Esophagus (tissue), 2 donors: ENCODE data around the gene NECTIN1. TPM values are rescaled to one million over a fixed set of nuclear protein-coding genes. Genes with fewer than 3 reads are reported as not detected.
"Not testable (repeated sequence)": the region's sequence is repeated elsewhere in the genome, so short reads cannot be mapped to it uniquely, and the experiment has no call there.

Experiments
- H3K27ac ChIP-seq, 2 donors: one replicate each; pipeline ENCODE4 v1.5.1; 2013; ENCODE audit warnings: low read depth in 2 of 2, mild to moderate bottlenecking in 2 of 2, inconsistent platforms in 1 of 2, low read length in 1 of 2, moderate library complexity in 1 of 2
- H3K27me3 ChIP-seq, 2 donors: one replicate each; pipeline ENCODE4 v1.6.1; 2013; ENCODE audit warnings: low read length in 2 of 2, control low read depth in 1 of 2, mild to moderate bottlenecking in 1 of 2; ENCODE audit not compliant: insufficient read depth in 2 of 2, control insufficient read depth in 1 of 2
- H3K36me3 ChIP-seq, 2 donors: one replicate each; pipeline ENCODE4 v1.6.1; 2013; ENCODE audit warnings: low read length in 1 of 2; ENCODE audit not compliant: control insufficient read depth in 2 of 2, insufficient read depth in 2 of 2
- H3K4me1 ChIP-seq, 2 donors: one replicate each; pipeline ENCODE4 v1.6.1; 2013; ENCODE audit warnings: low read length in 1 of 2; ENCODE audit not compliant: control insufficient read depth in 2 of 2, insufficient read depth in 2 of 2
- H3K4me3 ChIP-seq, 2 donors: one replicate each; pipeline ENCODE4 v1.5.1; 2013; ENCODE audit warnings: low read length in 2 of 2, mild to moderate bottlenecking in 2 of 2, low read depth in 1 of 2, moderate library complexity in 1 of 2
- H3K9me3 ChIP-seq, 2 donors: one replicate each; pipeline ENCODE4 v1.6.1; 2013; ENCODE audit warnings: mild to moderate bottlenecking in 2 of 2, low read depth in 1 of 2, low read length in 1 of 2, moderate library complexity in 1 of 2; ENCODE audit not compliant: control insufficient read depth in 2 of 2, insufficient read depth in 1 of 2
- WGBS, 2 donors: extraction: QIAGEN DNeasy Blood & Tissue Kit; methylation state at CpG; one replicate each; pipeline ENCODE4 v1.1.7; 2013; 5-methylcytosine and 5-hydroxymethylcytosine counted together
- polyA plus RNA-seq, 2 donors: library from polyadenylated mRNA; stranded (reverse); fragments of 200-250 nt; gene quantifications; one replicate each; pipeline ENCODE4 v1.2.3, GENCODE V29; 2013
- donor health status: healthy with polysubstance abuse.
- donor health status: Bipolar disorder and iron deficiency.

Gene NECTIN1
- polyA plus RNA-seq, 2 donors: 79.6 to 89.9 TPM

DNA sequence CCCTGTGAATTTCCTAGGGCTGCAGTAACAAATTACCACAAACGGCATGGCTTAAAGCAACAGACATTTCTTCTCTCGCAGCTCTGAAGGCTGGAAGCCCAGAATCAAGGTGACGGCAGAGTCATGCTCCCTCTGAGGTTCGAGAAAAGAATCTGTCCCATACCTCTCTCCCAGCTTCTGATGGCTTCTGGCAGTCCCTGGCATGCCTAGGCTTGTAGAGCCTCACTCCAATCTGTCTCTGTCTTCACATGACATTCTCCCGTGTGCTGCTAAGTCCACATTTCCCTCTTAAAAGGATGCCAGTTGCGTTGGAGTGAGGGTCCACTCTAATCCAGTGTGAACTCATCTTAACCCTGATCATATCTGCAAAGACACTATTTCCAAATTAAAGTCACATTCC lies 116.2 kb downstream of the NECTIN1 start:
- Histone ChIP-seq H3K36me3 (no peaks in the 10 kb centered on the region), H3K27me3 (no peaks in the 10 kb centered on the region), H3K27ac (no peak overlapping the region), H3K4me1 (peaks cover 0 to 2% of the 10 kb centered on the region in 2 donors), H3K9me3 (no peaks in the 10 kb centered on the region), H3K4me3 (no peak overlapping the region)
- WGBS, 2 donors: 58 to 70% methylated on average over 6 of the region's 6 CpGs

DNA sequence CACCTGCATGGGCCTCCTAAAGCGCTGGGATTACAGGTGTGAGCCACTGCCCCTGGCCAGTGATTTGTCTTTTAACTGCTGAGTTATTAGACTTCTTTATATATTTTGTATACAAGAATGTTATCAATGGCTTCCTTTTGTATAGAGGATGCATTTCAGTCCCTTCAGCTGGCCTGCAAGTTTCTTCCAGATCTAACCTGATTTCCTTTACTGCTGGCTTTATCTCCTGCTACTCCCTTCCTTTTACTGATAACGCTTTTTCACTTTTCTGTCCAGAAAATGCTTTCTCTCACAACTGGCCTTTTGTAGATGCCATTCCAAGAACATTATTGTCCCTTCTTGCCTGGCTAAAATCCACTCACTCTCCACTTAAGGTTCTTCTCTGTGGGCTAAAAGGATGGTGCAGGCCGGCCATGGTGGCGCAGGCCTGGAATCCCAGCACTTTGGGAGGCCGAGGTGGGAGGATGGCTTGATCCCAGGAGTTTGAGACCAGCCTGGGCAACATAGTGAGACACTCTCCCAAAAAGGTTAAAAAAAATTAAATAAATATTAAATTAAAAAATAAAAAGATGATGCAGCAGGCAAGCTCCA lies 118.1 kb downstream of the NECTIN1 start:
- H3K4me3 ChIP-seq: no peak overlapping the region
- H3K9me3 ChIP-seq: no peaks in the 10 kb centered on the region
- no peak overlapping the region for H3K27ac ChIP-seq
- WGBS, 2 donors: 95% methylated on average over 5 of the region's 5 CpGs
- no peaks in the 10 kb centered on the region for H3K36me3 ChIP-seq
- H3K4me1 ChIP-seq: peaks cover 0 to 2% of the 10 kb centered on the region in 2 donors
- no peaks in the 10 kb centered on the region for H3K27me3 ChIP-seq

- Histone ChIP-seq H3K27ac (no peak overlapping the region), H3K36me3 (no peaks in the 10 kb centered on the region), H3K4me3 (no peak overlapping the region), H3K4me1 (no peaks in the 10 kb centered on the region), H3K27me3 (no peaks in the 10 kb centered on the region), H3K9me3 (no peaks in the 10 kb centered on the region)
- WGBS, 2 donors: 59 to 60% methylated on average over 4 of the region's 4 CpGs
These were observed 120.2 kb downstream of the NECTIN1 start for GRCh38 chr11:119608781-119609180.

DNA sequence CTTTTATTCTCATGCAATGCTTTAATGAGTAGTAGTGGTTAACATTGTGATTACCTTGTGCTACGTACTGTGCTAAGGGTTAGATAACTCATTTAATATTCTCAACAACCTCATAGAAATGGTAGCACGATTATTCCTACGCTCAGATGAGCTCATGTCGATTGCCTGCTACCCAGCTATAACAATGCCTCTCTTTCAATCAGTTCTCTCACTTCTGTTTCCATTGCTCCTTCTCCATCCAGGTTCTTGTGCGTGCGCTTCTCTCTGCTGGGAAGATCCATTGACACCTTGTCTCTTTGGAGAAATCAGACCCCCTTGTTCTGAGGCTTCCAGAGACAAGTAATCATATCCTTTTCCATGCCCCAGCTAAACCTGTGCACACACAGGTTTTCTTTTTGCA lies 120.8 kb downstream of the NECTIN1 start:
- WGBS, 2 donors: 74 to 81% methylated on average over 6 of the region's 6 CpGs
- H3K27me3 ChIP-seq: no peaks in the 10 kb centered on the region

DNA sequence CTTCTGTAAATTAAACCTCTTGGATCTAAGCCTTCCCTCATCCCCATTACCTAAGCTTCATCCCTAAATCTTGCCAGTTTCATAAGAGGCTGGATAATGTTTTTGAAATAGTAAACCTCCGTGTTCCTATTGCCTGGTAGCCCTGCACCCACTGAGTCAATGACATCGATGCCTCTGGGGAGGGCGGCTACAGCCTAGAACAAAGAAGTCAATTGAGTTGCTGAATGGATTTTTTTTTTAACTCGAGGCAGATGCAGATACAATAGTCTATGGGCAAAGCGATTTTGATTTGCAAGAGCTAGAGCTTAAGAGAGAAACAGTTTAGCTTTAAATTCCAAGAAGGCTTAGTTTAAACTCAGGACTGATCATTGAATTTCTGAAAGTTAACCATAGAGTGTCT lies 121.3 kb downstream of the NECTIN1 start:
- no peaks in the 10 kb centered on the region for H3K27me3 ChIP-seq
- no peaks in the 10 kb centered on the region for H3K4me1 ChIP-seq
- H3K9me3 ChIP-seq: no peaks in the 10 kb centered on the region
- H3K36me3 ChIP-seq: no peaks in the 10 kb centered on the region
- H3K27ac ChIP-seq: no peak overlapping the region
- WGBS, 2 donors: 23 to 29% methylated on average over 5 of the region's 5 CpGs
- no peak overlapping the region for H3K4me3 ChIP-seq

More for the DNA sequence above, 120.8 kb downstream of the NECTIN1 start:
- H3K27ac ChIP-seq: no peak overlapping the region
- H3K4me3 ChIP-seq: no peak overlapping the region
- H3K9me3 ChIP-seq: no peaks in the 10 kb centered on the region
- no peaks in the 10 kb centered on the region for H3K4me1 ChIP-seq
- no peaks in the 10 kb centered on the region for H3K36me3 ChIP-seq

GRCh38 chr11:119605137-119605665 lies 123.8 kb downstream of the NECTIN1 start:
- no peaks in the 10 kb centered on the region for H3K9me3 ChIP-seq
- H3K4me1 ChIP-seq: no peaks in the 10 kb centered on the region
- WGBS, 2 donors: 77 to 83% methylated on average over 17 of the region's 17 CpGs
- H3K4me3 ChIP-seq: no peak overlapping the region
- H3K27ac ChIP-seq: no peak overlapping the region
- H3K27me3 ChIP-seq: no peaks in the 10 kb centered on the region
- no peaks in the 10 kb centered on the region for H3K36me3 ChIP-seq

- Histone ChIP-seq H3K27ac (no peak overlapping the region), H3K4me3 (no peak overlapping the region), H3K27me3 (no peaks in the 10 kb centered on the region), H3K9me3 (no peaks in the 10 kb centered on the region), H3K36me3 (no peaks in the 10 kb centered on the region), H3K4me1 (no peaks in the 10 kb centered on the region)
- WGBS, 2 donors: 81 to 83% methylated on average over 28 of the region's 28 CpGs
These were observed 126.1 kb downstream of the NECTIN1 start for GRCh38 chr11:119602745-119603373.

DNA sequence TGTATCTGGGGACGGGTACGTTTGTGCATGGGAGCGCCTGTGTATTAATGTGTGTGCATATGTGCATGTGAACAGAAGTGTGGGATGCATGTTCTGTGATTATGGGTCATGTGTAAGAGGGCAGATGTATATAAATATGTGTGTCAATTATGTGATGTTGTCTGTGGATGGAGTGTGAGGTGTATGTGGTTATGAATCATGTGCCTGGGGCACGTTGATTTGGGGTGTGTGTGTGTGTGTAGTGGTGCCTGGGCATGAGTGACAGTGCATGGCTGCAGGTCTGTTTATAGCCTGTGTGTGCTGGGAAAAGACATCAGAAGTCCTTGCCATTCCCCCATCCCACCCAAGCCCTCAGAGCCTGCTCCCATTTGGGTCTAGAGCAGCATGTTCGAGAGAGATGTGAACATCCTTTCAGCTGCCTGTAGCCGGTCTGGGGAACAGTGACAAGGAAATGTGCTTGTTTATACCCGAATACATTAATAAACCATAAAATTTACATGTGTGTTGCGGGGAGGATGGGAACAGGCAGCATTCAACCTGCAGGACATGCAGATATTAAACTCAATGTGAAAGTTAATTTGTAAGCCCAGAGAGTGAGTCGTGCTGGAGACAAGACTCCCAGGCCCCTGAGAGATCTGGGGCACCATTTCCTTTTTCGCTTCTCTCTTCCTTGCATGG lies 129.0 kb downstream of the NECTIN1 start:
- Histone ChIP-seq H3K9me3 (no peaks in the 10 kb centered on the region), H3K4me1 (no peaks in the 10 kb centered on the region), H3K27ac (no peak overlapping the region), H3K27me3 (no peaks in the 10 kb centered on the region), H3K4me3 (no peak overlapping the region), H3K36me3 (no peaks in the 10 kb centered on the region)
- WGBS, 2 donors: 71 to 72% methylated on average over 10 of the region's 10 CpGs

- not testable (repeated sequence) for H3K4me3 ChIP-seq, H3K36me3 ChIP-seq, H3K4me1 ChIP-seq, H3K9me3 ChIP-seq, H3K27ac ChIP-seq, H3K27me3 ChIP-seq
- 54 to 60% methylated on average over 2 of the region's 2 CpGs for WGBS, 2 donors
These were observed 133.1 kb downstream of the NECTIN1 start for GRCh38 chr11:119595941-119596340.
